Inflammatory macrophage treated with lipopolysaccharide for 4 hours (primary cell): Measurements from ENCODE around the gene KBTBD8.

Source experiments
- DNase-seq: peaks from one replicate; pipeline ENCODE4 v3.0.0-alpha.2; 2020

The KBTBD8 gene

GRCh38 chr3:67044955-67045354, 46.8 kb downstream of the KBTBD8 start:
- no peak for DNase-seq

DNA sequence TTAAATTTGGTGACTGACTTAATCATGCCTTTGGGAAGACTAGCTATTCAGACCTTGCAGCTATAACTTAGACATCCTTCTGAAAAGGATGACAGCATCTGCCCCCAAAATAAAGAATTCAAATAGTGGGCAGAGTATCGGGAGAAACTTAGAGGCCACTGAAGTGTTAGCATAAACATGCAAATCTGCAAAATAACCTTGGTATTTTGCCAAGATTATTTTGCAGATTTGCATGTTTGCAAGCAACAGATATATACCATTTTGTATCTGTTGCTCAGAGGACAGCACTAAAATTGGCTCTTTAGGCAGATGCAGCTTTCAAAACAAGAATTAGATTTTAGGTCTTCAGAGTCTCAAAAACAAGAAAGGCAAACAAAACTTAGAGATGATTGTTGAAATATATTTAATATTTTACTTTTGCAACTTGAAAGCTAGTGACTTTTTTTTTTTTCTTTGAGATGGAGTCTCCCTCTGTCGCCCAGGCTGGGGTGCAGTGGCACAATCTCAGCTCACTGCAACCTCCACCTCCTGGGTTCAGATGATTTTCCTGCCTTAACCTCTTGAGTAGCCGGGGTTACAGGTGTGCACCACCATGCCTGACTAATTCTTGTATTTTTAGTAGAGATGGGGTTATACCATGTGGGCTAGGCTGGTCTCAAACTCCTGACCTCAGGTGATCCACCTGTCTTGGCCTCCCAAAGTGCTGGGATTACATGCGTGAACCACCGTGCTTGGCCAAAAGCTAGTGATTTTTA, 47.8 kb downstream of the KBTBD8 start:
- no peak for DNase-seq

- no peak for DNase-seq
Measured at GRCh38 chr3:67047051-67047450, 48.9 kb downstream of the KBTBD8 start.

- DNase-seq: peak; percentile 79
Measured at GRCh38 chr3:67048067-67048714, 50.1 kb downstream of the KBTBD8 start.

DNA sequence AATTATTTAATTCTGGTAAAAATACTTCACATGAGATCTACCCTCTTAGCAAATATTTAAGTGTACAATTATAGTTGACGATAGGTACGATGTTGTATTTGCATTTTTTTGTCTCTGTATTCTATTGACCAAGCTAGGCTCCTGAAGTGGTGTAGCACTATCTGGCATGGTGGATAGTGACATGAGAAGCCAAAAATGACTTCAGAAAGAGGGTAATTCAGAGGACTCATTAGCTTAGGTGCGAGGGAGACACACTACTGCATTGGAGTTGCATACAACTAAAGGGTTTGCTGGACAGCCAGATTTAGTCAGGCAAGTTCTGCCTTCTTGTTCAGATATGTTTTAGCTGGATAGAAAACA, 50.6 kb downstream of the KBTBD8 start:
- no peak for DNase-seq

- no peak for DNase-seq
Measured at GRCh38 chr3:67059443-67059842, 61.3 kb downstream of the KBTBD8 start.
